Measurements from ENCODE around the gene SPTBN1.

SPTBN1 gene

GRCh38 chr2:54599914-54600313 lies 143.8 kb downstream of the SPTBN1 start (continued):
- TF ChIP-seq ARNTL (CRISPR knock-in tag; IDR thresholded peaks at IDR 0.05; ENCODE audit: borderline replicate concordance, low read depth): no peak
- TF ChIP-seq PPARA (CRISPR knock-in tag; IDR thresholded peaks at IDR 0.05; ENCODE audit: borderline replicate concordance): no peak
- no peak for TF ChIP-seq ZC3H10 (CRISPR knock-in tag; IDR thresholded peaks at IDR 0.05)
- TF ChIP-seq ISL1 (CRISPR knock-in tag; IDR thresholded peaks at IDR 0.05): no peak

GRCh38 chr2:54601339-54601738 lies 145.2 kb downstream of the SPTBN1 start:
- ATAC-seq: no peak
- no peak for TF ChIP-seq ZFP3 (CRISPR knock-in tag; IDR thresholded peaks at IDR 0.05)
- no peak for TF ChIP-seq ZNF8 (CRISPR knock-in tag; IDR thresholded peaks at IDR 0.05)
- no peak for TF ChIP-seq ZNF565 (CRISPR knock-in tag; conservative IDR thresholded peaks at IDR 0.05; ENCODE audit: low read depth)
- no peak for TF ChIP-seq OSR1 (CRISPR knock-in tag; IDR thresholded peaks at IDR 0.05)
- TF ChIP-seq ISL1 (CRISPR knock-in tag; IDR thresholded peaks at IDR 0.05): no peak
- TF ChIP-seq ESRRG (CRISPR knock-in tag; IDR thresholded peaks at IDR 0.05): no peak

GRCh38 chr2:54602736-54603322 lies 146.7 kb downstream of the SPTBN1 start:
- TF ChIP-seq CSDC2 (CRISPR knock-in tag; IDR thresholded peaks at IDR 0.05) (no peak), TSHZ2 (CRISPR knock-in tag; IDR thresholded peaks at IDR 0.05) (no peak), ZFP30 (CRISPR knock-in tag; IDR thresholded peaks at IDR 0.05) (no peak), BACH2 (CRISPR knock-in tag; IDR thresholded peaks at IDR 0.05; ENCODE audit: borderline replicate concordance) (no peak), CSRNP3 (CRISPR knock-in tag; IDR thresholded peaks at IDR 0.05) (no peak), TCF4 (CRISPR knock-in tag; IDR thresholded peaks at IDR 0.05; ENCODE audit: borderline replicate concordance) (no peak)
- ATAC-seq: no peak

- no peak; the same call in 2 of the 3 replicates for ATAC-seq
- TF ChIP-seq ESRRG (CRISPR knock-in tag; IDR thresholded peaks at IDR 0.05) (no peak), ZC3H10 (CRISPR knock-in tag; IDR thresholded peaks at IDR 0.05) (no peak), ARNTL (CRISPR knock-in tag; IDR thresholded peaks at IDR 0.05; ENCODE audit: borderline replicate concordance, low read depth) (no peak), ZFP30 (CRISPR knock-in tag; IDR thresholded peaks at IDR 0.05) (no peak), CSRNP3 (CRISPR knock-in tag; IDR thresholded peaks at IDR 0.05) (no peak), SNAI2 (CRISPR knock-in tag; IDR thresholded peaks at IDR 0.05) (no peak), TSHZ2 (CRISPR knock-in tag; IDR thresholded peaks at IDR 0.05) (no peak), OSR1 (CRISPR knock-in tag; IDR thresholded peaks at IDR 0.05) (no peak), BACH2 (CRISPR knock-in tag; IDR thresholded peaks at IDR 0.05; ENCODE audit: borderline replicate concordance) (no peak), RARB (CRISPR knock-in tag; IDR thresholded peaks at IDR 0.05) (no peak), ZFP3 (CRISPR knock-in tag; IDR thresholded peaks at IDR 0.05) (no peak), POU6F1 (CRISPR knock-in tag; IDR thresholded peaks at IDR 0.05; ENCODE audit: borderline replicate concordance, low read depth) (no peak), ZNF70 (CRISPR knock-in tag; IDR thresholded peaks at IDR 0.05) (no peak), GLIS3 (CRISPR knock-in tag; IDR thresholded peaks at IDR 0.05) (no peak), PATZ1 (CRISPR knock-in tag; IDR thresholded peaks at IDR 0.05; ENCODE audit: borderline replicate concordance) (no peak), TOX (CRISPR knock-in tag; IDR thresholded peaks at IDR 0.05; ENCODE audit: borderline replicate concordance) (no peak), ZNF8 (CRISPR knock-in tag; IDR thresholded peaks at IDR 0.05) (no peak), CSDC2 (CRISPR knock-in tag; IDR thresholded peaks at IDR 0.05) (no peak), PPARA (CRISPR knock-in tag; IDR thresholded peaks at IDR 0.05; ENCODE audit: borderline replicate concordance) (no peak)
These were observed 147.2 kb downstream of the SPTBN1 start for GRCh38 chr2:54603357-54603756.
